Activated naive CD8-positive, alpha-beta T cell (primary cell): ENCODE results near the gene TBXAS1.

Experiments
- H3K27ac Mint-ChIP-seq: one replicate; pipeline ENCODE4 v1.8.0; 2021; ENCODE audit warnings: mixed read lengths
- H3K27me3 Mint-ChIP-seq: one replicate; pipeline ENCODE4 v1.8.0; 2021; ENCODE audit warnings: mixed read lengths
- H3K36me3 Mint-ChIP-seq: one replicate; pipeline ENCODE4 v1.8.0; 2021; ENCODE audit warnings: mixed read lengths
- H3K4me1 Mint-ChIP-seq: one replicate; pipeline ENCODE4 v1.8.0; 2021; ENCODE audit warnings: low read depth, mixed read lengths
- H3K4me3 Mint-ChIP-seq: one replicate; pipeline ENCODE4 v1.8.0; 2021; ENCODE audit warnings: mild to moderate bottlenecking, mixed read lengths
- H3K9me3 Mint-ChIP-seq: one replicate; pipeline ENCODE4 v1.8.0; 2021; ENCODE audit warnings: low read depth, mixed read lengths

Gene TBXAS1

DNA sequence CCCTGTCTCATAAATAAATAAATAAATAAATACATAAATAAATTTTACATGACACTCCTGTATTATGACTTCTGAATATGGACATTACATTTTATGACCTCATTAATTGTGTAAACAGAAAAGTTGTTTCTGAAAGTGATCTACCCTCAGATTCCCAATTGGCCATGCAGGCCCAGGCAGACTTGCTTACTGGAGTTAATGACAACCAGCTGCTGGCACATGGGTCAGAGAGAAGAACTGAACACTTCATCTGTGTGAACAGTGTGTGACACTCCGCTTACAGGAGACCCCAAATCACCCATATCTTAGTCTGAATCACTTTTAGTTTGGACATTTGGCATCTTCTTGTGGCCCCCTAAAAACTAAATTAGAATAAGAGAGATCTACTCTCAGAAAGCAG is 202.3 kb downstream of the TBXAS1 start:
- H3K27me3 Mint-ChIP-seq, result no peaks in the 10 kb centered on the region
- H3K4me1 Mint-ChIP-seq, result peaks cover 9% of the 10 kb centered on the region
- peak overlapping the region; percentile 34 for H3K27ac Mint-ChIP-seq
- peaks cover 8% of the 10 kb centered on the region for H3K36me3 Mint-ChIP-seq
- H3K9me3 Mint-ChIP-seq, result no peaks in the 10 kb centered on the region
- no peak overlapping the region for H3K4me3 Mint-ChIP-seq

DNA sequence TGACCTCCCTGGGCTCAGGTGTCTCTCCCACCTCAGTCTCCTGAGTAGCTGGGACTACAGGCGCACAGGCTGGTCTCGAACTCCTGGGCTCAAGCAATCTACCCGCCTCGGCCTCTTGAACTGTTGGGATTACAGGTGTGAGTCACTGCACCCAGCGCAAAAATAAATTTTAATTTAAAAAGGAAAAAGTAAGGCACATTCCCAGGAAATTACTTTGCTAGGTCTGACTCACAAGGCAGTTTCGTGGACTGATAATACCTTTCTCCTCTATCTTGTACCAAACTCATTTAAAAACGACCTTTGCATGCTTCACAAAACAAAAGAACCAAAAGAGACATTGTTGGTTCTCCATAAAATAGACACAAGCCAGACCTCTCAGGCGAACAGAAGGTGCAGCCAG is 204.0 kb downstream of the TBXAS1 start:
- peaks cover 12% of the 10 kb centered on the region for H3K36me3 Mint-ChIP-seq
- peaks cover 20% of the 10 kb centered on the region for H3K4me1 Mint-ChIP-seq
- no peak overlapping the region for H3K4me3 Mint-ChIP-seq
- no peak overlapping the region for H3K27ac Mint-ChIP-seq
- H3K9me3 Mint-ChIP-seq, result no peaks in the 10 kb centered on the region
- H3K27me3 Mint-ChIP-seq, result no peaks in the 10 kb centered on the region

DNA sequence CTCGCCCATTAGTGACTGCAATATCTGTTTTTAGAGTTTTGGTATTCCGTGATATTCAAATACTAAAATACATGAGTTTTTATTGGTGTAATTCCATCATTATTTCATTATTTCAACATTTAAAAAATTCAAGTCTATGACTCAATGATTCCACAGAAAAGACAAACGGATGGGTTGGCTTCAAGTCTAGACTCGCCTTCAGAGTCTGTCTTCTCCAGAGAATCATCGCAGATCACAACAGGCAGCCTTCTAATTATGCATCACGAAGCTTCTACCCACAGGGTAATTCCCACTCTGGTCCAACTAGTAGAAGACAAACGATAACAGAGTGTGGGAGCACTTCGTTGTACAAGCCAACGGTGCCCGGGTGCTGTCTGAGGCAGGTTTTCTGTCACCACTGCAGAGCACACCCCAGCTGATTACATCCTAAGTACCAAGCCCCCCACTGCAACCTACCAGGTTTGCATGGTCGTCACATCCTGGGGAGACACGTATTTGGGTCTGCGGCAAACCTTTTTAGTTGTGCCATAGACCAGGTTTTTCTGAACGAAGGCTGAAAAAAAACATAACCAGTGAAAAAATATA is 204.8 kb downstream of the TBXAS1 start:
- Mint-ChIP-seq H3K4me1 (peaks cover 20% of the 10 kb centered on the region), H3K9me3 (no peaks in the 10 kb centered on the region), H3K27ac (no peak overlapping the region), H3K4me3 (no peak overlapping the region), H3K27me3 (no peaks in the 10 kb centered on the region), H3K36me3 (peaks cover 15% of the 10 kb centered on the region)

DNA sequence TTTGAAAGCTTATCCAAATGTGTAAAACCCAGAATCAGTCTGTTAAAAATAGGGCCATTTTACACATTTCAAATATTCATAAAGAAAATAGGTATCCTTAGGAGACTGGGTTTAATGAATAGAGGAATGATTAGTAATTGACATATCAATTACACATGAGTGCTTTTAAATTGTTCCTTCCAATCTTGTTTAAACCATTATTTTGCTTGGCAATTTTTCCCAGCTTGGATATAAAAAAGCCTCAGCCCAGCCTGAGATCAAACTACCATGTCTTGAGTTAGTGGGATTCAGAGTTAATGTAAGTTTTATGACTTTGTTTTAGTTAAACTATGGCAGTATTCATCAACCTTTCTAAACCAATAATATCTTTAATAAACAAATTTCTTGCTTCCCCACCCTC is 205.4 kb downstream of the TBXAS1 start:
- no peaks in the 10 kb centered on the region for H3K9me3 Mint-ChIP-seq
- H3K4me1 Mint-ChIP-seq, result peaks cover 20% of the 10 kb centered on the region
- H3K27ac Mint-ChIP-seq, result no peak overlapping the region
- no peaks in the 10 kb centered on the region for H3K27me3 Mint-ChIP-seq
- H3K36me3 Mint-ChIP-seq, result peaks cover 15% of the 10 kb centered on the region
- H3K4me3 Mint-ChIP-seq, result no peak overlapping the region

DNA sequence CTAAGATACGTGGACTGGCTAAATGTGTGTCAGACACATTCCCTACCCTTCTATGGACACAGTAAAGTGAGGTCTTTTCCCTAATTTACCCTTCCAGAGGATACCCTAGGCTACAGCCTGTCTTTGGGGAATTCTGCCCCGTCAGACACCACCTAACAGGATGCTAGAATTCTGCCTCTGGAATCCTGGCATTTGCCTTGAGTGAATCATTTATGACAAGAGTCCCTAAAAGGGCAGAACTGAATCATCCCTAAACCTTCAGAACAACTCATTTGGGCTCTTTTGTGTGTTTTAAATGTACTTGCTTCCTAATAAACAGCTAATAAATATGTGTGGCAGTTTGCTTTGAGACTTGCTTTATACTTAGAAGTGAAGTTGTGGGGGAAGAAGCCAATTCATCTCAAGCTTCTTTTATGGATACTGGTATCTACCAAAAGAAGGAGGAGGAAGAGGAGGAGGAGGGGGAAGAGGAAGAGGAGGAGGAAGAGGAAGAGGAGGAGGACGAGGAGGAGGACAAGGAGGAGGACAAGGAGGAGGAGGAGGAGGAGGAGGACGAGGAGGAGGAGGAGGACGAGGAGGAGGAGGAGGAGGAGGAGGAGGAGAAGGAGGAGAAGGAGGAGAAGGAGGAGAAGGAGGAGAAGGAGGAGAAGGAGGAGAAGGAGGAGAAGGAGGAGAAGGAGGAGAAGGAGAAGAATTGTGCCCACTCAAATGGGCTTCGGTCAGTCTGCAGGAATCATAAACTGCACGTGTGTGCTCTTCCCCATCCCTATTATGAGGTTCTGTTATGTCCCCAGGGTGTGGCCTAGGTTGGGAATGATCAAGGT is 206.5 kb downstream of the TBXAS1 start:
- Mint-ChIP-seq H3K27ac (no peak overlapping the region), H3K4me1 (peaks cover 20% of the 10 kb centered on the region), H3K27me3 (no peaks in the 10 kb centered on the region), H3K36me3 (peaks cover 18% of the 10 kb centered on the region), H3K4me3 (no peak overlapping the region), H3K9me3 (no peaks in the 10 kb centered on the region)

DNA sequence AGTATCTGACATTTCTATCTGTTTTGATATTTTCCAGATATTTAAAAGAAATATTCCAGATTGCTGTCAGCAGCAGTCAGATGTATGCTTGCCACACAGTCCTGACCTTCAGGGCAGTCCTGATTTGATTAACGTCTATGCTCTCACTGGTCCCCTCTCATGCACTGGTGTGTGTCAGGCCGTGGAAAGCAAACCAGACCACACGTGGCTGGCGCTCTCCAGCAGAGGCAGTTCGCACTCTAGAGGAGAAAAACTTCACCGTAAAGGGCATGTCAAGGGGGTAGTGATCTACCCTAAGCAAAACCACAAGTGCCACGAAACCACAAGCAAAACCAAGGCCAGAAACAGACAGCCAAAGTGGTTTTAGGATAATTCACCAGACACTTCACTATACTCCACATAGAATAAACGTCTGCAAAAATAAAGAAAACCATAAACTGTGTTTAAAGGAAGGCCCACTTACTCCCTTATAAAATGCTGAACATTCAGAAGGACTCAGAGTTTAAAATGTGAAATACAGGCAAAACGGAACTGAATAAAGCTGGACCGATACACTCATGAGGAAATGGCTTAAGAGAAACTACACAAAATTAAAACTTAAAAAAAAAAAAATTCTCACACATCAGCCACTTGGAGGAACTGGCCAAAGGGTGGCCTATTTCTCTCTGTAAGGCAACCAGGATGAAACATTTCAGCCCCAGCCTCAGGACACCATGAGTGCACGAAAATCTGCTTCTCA is 207.3 kb downstream of the TBXAS1 start:
- peaks cover 20% of the 10 kb centered on the region for H3K4me1 Mint-ChIP-seq
- H3K27ac Mint-ChIP-seq, result no peak overlapping the region
- H3K36me3 Mint-ChIP-seq, result peaks cover 21% of the 10 kb centered on the region
- H3K4me3 Mint-ChIP-seq, result no peak overlapping the region
- no peaks in the 10 kb centered on the region for H3K27me3 Mint-ChIP-seq
- no peaks in the 10 kb centered on the region for H3K9me3 Mint-ChIP-seq

DNA sequence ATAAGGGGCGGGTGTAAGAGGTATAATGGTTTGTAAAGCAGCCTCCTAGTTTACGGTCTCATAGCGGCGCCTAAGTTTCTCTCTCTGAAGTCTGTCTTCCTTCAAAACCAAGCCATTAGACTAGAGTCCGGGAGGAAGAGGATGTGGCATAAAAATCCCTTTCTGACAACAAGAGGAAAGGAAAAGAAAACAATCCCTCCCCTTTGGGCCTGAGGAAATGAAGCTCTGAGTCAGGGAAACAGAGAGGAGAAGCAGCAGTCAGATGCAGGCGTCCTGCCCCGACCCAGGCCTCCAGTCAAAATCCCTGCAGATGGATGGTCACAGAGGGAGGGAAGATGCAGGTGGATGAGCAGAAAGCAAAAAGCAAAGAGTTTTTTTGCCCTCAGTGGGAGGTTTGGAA is 210.0 kb downstream of the TBXAS1 start:
- H3K4me1 Mint-ChIP-seq, result peaks cover 16% of the 10 kb centered on the region
- no peaks in the 10 kb centered on the region for H3K9me3 Mint-ChIP-seq
- peak overlapping the region; percentile 24 for H3K27ac Mint-ChIP-seq
- no peak overlapping the region for H3K4me3 Mint-ChIP-seq
- no peaks in the 10 kb centered on the region for H3K27me3 Mint-ChIP-seq
- peaks cover 24% of the 10 kb centered on the region for H3K36me3 Mint-ChIP-seq

DNA sequence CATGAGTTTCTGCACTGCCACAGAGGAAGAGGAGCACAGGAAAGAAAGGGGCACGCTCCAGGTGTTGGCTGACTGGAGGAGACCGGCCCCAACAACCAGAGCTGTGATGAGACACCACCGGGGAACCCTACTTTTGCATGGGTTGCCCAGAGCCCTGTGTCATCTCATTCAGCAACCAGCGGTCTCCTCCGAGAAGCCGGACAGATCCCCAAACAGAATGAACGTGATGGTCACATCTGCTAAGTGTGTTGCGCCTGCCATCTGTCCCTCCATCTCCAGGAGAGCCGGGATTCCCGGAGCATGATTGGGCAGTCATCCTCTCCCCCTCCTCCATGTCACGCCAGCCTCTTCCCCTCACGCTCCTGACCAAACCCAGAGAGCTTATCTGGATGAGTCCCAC is 210.8 kb downstream of the TBXAS1 start:
- Mint-ChIP-seq H3K27ac (no peak overlapping the region), H3K4me3 (no peak overlapping the region), H3K36me3 (peaks cover 24% of the 10 kb centered on the region), H3K4me1 (peaks cover 16% of the 10 kb centered on the region), H3K27me3 (no peaks in the 10 kb centered on the region), H3K9me3 (no peaks in the 10 kb centered on the region)

DNA sequence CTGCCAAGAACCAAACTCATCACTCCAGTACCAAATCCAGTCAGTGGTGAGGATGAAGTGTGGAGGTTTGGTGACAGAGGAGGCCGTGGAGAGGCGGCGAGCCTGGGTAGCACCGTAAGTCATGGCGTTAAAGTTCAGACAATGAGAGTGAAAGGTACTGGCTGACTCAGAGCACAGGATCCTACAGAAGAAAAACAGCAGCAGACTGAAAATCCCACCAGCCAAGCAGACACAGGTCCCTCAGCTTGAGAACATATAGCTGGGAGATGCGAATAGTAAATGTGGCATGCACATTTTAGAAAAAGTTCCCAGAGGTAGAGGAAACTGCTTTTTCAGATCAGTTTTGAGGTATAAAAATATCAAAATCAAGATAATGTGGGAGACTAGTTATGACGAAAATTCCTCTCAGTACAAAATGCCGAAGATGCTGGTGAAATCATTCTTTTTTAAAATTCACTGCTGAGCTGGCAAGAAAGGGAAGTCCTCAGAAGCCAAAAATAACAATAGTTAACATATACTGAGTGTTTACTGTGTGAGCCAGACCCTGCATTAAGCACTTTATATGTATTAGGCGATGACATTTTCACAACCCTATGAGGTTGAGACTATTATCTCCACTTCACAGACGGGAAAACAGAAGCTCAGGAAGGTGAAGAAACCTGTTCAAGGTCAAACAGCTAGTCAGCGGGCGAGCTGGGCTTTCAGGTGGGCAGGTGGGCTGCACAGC is 212.8 kb downstream of the TBXAS1 start:
- Mint-ChIP-seq H3K27ac (no peak overlapping the region), H3K4me1 (peaks cover 7% of the 10 kb centered on the region), H3K4me3 (no peak overlapping the region), H3K36me3 (peaks cover 24% of the 10 kb centered on the region), H3K27me3 (no peaks in the 10 kb centered on the region), H3K9me3 (no peaks in the 10 kb centered on the region)

DNA sequence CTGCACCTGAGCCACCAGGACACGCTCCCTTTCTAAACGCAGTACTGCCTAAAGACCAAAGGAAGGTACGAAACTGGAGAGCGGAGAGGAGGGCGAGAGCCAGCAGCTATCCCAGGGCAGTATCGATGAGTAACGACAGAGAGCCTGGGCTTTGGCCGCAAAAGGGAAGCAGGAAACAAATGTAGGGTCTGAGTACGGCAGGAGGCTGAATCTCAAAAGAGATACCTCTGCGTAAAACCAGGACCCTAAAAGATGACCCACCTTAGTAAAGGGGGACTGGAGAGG is 213.3 kb downstream of the TBXAS1 start:
- Mint-ChIP-seq H3K27ac (no peak overlapping the region), H3K4me3 (no peak overlapping the region), H3K9me3 (no peaks in the 10 kb centered on the region), H3K36me3 (peaks cover 24% of the 10 kb centered on the region), H3K27me3 (no peaks in the 10 kb centered on the region), H3K4me1 (peaks cover 4% of the 10 kb centered on the region)

DNA sequence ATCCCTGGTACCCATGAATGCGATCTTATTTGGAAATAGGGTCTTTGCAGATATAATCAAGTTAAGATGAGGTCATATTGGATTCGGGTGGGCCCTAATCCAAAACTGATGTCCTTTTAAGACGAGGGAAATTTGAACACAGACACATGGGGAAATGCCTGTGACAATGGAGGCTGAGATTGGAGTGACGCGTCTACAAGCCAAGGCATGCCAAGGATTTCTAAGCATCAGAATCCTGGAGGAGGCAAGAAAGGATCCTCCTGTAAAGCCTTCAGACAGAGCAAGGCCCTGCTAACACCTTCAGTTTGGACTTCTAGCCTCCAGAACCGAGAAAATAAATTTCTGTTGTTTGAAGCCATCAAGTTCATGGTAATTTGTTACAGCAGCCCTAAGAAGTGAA is 215.2 kb downstream of the TBXAS1 start:
- H3K4me1 Mint-ChIP-seq, result no peaks in the 10 kb centered on the region
- no peaks in the 10 kb centered on the region for H3K9me3 Mint-ChIP-seq
- no peaks in the 10 kb centered on the region for H3K27me3 Mint-ChIP-seq
- no peak overlapping the region for H3K27ac Mint-ChIP-seq
- H3K4me3 Mint-ChIP-seq, result no peak overlapping the region
- peaks cover 18% of the 10 kb centered on the region for H3K36me3 Mint-ChIP-seq

DNA sequence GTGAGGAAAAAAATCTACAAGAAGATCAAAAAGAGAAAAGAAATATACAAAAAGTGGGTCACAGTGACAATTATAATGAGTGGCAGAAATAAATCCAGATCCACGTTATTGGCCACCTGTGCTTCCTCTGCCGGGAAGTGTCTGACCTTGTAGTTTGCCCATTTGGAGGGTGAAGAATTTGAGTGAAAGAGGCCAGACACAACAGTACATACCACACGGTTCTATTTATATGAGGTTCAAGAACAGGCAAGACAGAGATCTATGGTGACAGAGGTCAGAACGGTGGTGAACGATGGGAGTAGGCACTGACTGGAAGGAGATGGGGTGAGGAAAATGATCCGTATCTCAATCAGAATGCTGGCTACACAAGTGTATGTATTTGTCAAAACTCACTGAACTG is 216.6 kb downstream of the TBXAS1 start:
- Mint-ChIP-seq H3K36me3 (peaks cover 14% of the 10 kb centered on the region), H3K9me3 (no peaks in the 10 kb centered on the region), H3K27ac (no peak overlapping the region), H3K27me3 (no peaks in the 10 kb centered on the region), H3K4me3 (no peak overlapping the region), H3K4me1 (no peaks in the 10 kb centered on the region)

DNA sequence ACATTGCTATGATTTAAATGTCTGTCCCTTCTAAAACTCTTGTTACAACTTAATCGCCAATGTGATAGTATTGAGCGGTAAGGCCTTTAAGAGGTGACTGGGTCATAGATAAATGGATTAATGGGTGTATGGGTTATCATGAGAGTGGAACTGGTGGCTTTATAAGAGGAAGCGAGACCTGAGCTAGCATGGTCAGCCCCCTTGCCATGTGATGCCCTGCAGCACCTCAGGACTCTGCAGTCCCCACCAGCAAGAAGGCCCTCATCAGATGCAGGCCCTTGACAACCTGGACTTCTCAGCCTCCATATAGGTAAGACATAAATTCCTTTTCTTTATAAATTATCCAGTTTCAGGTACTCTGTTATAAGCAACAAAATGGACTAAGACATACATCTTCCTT is 218.1 kb downstream of the TBXAS1 start:
- no peak overlapping the region for H3K27ac Mint-ChIP-seq

DNA sequence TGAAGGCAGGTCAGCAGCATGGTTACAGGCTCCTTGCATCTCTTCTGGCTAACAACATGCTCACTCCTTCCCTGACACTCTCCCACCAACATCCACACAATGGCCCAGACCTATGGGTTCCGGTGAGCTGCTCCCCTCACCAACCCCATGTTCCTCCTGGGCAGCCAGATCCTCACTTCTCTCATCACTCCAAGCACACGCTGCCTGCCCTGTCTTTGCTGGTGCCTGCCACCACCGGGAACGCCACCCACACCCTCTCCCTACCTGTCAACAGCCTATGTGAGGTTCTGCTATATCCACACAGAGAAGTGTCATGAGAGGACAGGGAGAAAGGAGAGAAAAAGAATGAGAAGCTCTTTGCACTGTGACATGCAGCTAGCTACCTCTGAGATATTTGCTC is 219.1 kb downstream of the TBXAS1 start:
- peaks cover 1% of the 10 kb centered on the region for H3K4me1 Mint-ChIP-seq
- H3K27ac Mint-ChIP-seq, result no peak overlapping the region
- no peak overlapping the region for H3K4me3 Mint-ChIP-seq
- H3K36me3 Mint-ChIP-seq, result peaks cover 7% of the 10 kb centered on the region
- H3K9me3 Mint-ChIP-seq, result no peaks in the 10 kb centered on the region
- H3K27me3 Mint-ChIP-seq, result no peaks in the 10 kb centered on the region

More for the DNA sequence above, 218.1 kb downstream of the TBXAS1 start:
- Mint-ChIP-seq H3K4me1 (no peaks in the 10 kb centered on the region), H3K27me3 (no peaks in the 10 kb centered on the region), H3K4me3 (no peak overlapping the region), H3K9me3 (no peaks in the 10 kb centered on the region), H3K36me3 (peaks cover 4% of the 10 kb centered on the region)

DNA sequence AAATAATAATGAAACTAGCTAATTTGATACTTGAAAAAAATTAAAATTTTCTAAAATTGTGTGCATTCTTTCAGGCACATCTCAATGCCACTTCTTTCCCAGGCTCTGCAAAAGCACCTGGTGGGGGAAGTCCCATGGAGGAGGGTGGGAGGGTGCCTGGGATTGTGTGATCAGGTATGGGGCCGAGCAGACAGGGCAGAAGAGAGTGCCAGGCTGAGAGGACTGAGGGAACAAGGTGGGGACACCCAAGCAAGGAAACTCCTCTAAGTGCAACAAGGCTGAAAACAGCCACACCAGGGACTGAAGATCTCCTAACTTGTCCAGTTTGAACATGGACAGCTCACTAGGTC is 219.9 kb downstream of the TBXAS1 start:
- Mint-ChIP-seq H3K4me3 (no peak overlapping the region), H3K27ac (peak overlapping the region; percentile 10), H3K27me3 (no peaks in the 10 kb centered on the region), H3K36me3 (peaks cover 13% of the 10 kb centered on the region), H3K4me1 (peaks cover 9% of the 10 kb centered on the region), H3K9me3 (no peaks in the 10 kb centered on the region)
